HG03571 (cell line): Measurements from ENCODE around the gene HOXA3.
A peak's percentile ranks its signal among the peaks of the same experiment; 100 is the strongest.

Source experiments
- ATAC-seq: cut with Tn5 transposase; IDR thresholded peaks from one replicate; pipeline ENCODE4 v1.9.1; 2021; ENCODE audit not compliant: unreplicated experiment

Gene HOXA3

DNA sequence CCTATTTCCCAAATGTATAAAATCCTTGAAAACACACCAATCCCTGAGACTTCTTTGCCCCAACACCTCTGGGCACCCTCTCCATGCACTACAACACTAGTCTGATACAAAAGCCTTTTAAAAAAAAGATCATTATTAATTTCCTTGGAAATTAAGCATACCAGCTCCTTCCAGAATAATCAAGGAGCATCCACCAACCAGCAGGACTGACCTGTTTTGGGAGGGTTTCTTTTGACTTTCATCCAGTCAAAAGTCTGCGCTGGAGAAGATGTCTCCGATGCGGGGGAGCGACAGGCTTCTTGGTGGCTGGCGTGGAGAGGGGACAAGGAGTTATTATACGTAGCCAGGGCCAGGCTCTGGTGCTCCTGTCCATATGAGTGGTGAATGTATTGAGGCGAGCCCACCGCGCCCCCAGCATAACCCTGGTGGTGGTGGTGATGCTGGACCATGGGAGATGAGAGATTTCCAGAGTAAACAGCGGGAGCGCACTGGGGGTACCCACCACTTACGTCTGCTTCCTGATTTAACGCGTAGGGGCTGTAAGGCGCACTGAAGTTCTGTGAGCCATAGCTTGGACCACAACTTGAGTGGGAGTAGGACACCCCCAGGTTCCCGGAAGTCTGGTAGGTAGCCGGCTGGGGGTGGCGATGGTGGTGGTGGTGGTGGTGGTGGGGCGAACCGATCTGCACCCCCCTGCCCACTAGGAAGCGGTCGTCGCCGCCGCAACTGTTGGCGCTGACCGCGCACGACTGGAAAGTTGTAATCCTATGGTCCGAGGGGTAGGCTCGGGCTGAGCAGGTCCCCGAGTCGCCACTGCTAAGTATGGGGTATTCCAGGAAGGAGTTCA lies 57.1 kb downstream of the HOXA3 start:
- ATAC-seq = peak; percentile 4

DNA sequence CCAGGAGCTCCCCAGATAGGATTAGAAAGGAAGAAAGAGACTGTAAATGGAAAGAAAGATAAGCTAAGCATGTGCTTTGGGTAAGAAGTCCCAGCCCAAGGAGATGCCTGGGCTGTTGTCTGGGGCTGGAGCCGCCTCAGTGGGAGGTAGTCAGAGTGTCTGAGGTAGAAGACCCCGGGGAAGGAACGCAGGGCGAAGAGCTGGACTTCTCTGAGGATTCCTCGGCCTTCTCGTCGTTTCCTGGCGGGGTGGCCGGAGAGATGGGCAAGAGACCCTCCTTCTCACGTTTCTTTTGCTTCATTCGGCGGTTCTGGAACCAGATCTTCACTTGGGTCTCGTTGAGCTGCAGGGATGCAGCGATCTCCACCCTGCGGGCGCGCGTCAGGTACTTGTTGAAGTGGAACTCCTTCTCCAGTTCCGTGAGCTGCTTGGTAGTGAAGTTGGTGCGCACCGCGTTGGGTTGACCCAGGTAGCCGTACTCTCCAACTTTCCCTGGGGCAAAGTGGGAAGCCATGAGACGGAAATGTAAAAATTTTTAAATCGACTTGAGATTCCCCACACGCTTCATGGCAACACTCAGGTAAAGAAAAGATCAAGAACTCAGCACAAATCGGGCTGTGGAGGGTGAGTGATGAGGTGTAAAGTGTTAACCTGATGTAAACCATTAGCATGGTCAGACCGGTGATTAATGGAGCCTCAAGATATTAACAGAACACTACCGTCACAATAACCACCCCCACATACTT lies 57.9 kb downstream of the HOXA3 start:
- no peak for ATAC-seq

DNA sequence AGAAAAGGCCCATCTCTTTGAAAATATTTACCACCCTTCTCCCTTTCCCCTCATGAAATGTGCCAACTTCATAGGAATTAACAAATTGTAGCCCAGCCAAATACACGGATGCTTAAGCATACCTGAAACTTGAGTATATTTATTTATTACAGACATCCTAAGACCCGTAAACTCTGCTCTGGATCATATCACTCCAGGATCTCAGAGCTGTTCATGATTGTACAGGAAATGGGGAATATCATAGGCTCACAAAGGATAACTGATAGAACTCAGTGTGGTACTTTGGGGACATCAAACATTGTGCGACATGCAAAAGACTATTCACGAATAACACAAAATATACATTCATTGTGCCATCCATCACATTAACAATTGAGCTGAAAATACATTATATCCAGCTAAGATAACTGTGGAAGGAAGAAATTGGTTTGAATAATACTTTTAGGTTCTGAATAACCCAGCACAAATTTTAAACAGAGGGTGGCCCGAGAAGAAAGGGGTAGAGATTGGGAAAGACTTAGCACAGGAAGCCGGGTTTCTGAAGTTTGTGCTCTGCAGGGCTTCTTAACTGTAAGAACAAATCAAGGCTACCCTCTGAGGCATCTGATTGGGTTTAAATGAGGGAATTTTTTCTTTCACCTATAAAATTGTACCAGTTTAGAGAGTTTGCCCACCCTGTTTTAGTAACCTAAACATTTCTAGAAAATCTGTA lies 59.0 kb downstream of the HOXA3 start:
- ATAC-seq = no peak

DNA sequence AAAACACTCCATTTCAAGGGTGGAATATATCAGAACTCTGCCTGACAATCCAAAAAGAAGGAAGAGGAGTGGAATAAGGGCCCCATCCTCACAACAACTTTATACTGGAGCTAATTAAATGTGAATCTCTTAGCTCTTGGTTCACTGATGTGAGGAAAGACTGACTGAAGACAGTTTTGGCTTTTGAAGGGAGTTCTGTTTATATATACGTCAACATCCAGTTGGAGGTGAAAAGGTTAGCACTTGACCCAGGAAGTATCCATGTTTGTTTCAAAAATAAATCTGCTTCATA lies 59.6 kb downstream of the HOXA3 start:
- ATAC-seq = no peak

- no peak for ATAC-seq
These were observed 60.2 kb downstream of the HOXA3 start for GRCh38 chr7:27091941-27092818.

GRCh38 chr7:27091105-27091504 lies 61.3 kb downstream of the HOXA3 start:
- no peak for ATAC-seq

DNA sequence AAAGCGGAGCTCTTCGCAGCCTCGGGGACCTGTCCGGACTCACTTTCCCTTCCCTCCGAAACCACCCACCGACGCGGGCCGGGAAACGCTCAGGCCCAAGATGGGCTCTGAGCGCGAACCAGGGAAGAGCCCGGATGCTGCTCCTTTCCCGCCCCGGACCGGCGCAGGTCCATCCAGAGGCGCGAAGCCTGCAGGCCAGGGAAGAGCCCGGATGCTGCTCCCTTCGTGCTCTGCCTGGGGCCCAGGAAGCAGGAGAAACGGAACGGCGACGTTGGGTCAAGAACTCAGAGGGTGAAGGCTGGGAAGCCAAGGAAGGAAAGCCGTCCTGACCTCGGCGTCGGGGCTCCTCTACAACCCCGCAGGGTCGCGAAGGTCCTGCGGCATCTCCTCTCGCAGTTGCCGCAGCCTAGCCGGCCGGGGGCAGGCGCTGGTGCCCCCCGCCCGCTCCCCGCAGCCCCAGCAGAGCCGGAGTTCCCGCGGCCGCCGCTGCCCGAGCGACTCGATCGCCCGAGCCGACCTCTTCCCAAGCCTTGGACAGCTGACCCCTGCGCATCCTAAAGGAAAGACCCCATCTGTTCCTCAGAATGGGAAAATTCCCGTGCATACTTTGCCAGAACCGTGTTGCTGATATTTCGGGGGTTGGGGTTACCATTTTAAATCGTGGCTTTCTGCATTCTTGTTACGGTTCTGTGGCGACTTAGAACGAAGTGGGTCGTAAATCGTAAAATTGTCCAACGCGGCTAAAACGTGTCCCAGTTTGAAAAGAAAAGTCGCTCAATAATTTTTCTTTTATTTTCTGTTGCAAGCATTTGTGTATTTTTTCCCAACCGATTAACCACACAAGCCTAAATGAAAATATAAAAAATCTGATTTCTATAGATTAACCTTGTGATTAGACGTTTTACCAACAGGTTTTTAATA lies 64.1 kb downstream of the HOXA3 start:
- ATAC-seq = no peak

DNA sequence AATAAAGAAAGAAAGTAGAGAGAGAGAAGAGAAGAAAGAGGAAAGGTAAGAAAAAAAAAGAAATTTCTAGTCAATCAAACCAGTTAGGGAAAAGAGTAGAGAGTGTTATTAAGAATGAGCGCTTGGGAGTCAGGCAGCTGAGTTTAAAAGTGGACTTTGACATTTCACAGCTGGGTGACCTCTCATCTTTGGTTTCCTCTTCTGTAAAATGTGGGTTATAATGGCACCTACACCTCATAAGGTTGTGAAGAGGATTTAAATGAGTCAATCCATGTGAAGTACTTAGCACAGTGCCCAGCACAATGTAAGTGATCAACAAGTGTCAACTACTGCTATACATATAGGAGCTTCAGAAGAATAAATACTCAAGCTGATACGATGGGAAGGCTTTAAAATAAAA lies 68.7 kb downstream of the HOXA3 start:
- ATAC-seq = no peak

GRCh38 chr7:27082171-27082570 lies 70.2 kb downstream of the HOXA3 start:
- no peak for ATAC-seq

- ATAC-seq = no peak
These were observed 71.4 kb downstream of the HOXA3 start for GRCh38 chr7:27080844-27081436.

DNA sequence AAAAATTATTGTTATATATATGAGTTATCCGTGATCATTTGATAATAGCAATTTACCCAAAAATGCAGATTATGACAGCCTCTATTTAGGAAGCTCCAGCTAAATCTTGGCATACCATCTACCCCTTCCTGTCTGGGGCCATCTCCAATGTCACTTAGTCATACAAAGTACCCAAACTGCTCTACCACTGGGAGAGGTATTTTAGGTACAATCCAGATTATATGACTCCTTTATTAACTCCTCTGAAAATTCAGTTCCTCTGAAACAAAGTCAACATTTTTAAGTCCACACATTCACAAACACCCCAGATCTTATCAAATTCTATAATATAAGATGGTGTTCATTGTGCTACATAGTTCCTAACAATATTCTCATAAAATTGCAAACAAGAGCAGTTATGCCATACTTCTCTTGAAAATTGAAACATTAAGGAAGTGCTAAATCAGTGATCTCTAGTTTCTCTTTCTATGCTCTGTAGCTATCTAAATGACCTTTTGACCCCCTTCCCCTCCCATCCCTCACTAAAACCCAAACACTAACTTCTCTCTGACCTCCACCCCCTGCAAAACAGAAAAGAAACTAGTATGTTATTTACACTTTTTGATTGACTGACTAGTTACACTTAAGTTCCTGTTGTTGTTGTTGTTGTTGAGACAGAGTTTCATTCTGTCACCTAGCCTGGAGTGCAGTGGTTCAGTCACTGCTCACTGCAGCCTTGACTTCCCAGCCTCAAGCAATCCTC lies 73.0 kb downstream of the HOXA3 start:
- ATAC-seq = no peak

DNA sequence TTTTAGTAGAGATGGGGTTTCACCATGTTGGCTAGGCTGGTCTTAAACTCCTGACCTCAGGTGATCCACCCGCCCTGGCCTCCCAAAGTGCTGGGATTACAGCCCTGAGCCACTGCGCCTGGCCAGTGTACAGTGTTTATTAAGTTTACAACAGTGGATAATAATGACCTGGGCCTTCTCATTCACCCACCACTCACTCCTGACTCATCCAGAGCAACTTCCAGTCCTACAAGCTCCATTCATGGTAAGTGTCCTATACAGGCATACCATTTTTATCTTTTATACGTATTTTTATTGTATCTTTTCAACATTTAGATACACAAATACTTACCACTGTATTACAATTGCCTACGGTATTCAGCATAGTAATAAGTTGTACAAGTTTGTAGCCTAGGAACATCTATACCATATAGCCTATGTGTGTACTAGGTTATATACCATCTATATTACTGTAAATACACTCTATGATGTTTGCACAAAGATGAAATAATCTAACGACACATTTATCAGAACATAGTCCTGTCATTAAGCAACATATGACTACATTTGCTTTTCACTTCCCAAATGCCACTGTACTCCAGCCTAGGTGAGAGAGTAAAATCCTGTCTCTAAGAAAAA lies 73.7 kb downstream of the HOXA3 start:
- no peak for ATAC-seq

GRCh38 chr7:27073076-27073475 lies 79.3 kb downstream of the HOXA3 start:
- no peak for ATAC-seq

GRCh38 chr7:27071622-27072390 lies 80.6 kb downstream of the HOXA3 start:
- no peak for ATAC-seq

DNA sequence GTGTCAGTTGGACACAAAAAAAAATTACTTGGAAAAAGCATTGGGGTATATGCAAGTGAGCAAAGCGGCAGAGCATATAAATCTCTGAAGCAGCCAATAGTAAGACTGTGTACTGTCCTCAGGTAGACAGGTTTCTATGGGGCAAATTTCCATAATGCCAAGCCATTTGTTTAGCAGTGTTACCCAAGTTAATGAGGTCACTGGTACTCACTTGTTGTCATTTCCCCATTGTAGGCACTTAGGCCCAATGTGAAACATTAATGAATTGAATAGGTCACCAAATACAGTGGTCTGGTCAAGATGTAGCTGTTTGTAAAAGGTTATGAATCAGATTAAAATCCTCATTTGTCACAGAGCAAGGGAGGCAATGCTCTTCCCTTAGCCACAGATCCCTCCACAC lies 84.1 kb downstream of the HOXA3 start:
- ATAC-seq = no peak

GRCh38 chr7:27066148-27066547 lies 86.2 kb downstream of the HOXA3 start:
- ATAC-seq = no peak

DNA sequence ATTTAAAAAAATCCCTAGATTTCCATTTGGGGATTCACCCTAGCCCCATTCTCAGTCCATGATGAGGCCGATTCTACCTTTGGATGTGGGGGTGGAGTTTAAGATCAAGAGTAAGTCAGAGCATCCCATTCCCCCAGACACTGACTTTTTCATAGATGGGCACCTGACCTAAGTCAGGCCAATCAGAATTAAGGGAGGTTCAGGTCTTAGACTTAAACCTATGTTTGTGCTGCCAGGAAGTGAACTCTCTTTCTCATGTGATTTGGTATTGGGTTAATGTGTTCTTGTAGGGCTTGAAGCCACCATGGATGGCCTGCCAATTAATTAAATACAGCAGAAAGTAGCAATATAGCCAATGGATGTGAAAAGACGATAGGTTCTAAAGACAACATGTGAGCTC lies 86.7 kb downstream of the HOXA3 start:
- ATAC-seq = no peak

- no peak for ATAC-seq
These were observed 87.7 kb downstream of the HOXA3 start for GRCh38 chr7:27064661-27065060.
